Measurements from ENCODE around the gene MYRIP. TPM values are rescaled to one million over a fixed set of nuclear protein-coding genes. Genes with fewer than 3 reads are reported as not detected.

Gene MYRIP
- total RNA-seq, 2 donors from 2014 or later, result 6.3 to 8.7 TPM

DNA sequence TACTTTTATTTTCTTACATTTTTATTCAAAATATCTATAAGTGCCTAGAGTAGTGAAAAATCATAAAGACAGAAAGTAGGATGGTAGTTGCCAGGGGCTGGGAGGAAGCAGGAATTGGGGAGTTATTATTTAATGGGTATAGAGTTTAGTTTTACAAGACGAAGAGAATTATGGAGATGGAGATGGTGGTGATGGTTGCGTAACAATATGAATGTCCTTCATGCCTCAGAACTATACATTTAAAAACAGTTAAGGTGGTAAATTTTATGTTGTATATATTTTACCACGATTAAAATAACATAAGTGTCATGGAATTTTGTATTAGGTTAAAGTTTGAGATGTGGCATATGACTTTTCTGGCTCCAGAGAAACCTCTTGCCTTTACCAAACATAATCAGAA, 171.4 kb downstream of the MYRIP start:
- no peak overlapping the region for H3K27ac ChIP-seq
- H3K9me3 ChIP-seq, result no peaks in the 10 kb centered on the region
- H3K4me3 ChIP-seq, result no peak overlapping the region
- intact Hi-C loops (cut with DNase I), result no loop called here
- H3K9ac ChIP-seq (ENCODE audit: low read depth in 2 of 2, low read length in 2 of 2), result no peak overlapping the region
- H3K36me3 ChIP-seq, result no peaks in the 10 kb centered on the region
- DNase-seq, result no peak
- H3K27me3 ChIP-seq, result no peaks in the 10 kb centered on the region
- H3K4me1 ChIP-seq, result no peaks in the 10 kb centered on the region
- TF ChIP-seq, protein P1, sequence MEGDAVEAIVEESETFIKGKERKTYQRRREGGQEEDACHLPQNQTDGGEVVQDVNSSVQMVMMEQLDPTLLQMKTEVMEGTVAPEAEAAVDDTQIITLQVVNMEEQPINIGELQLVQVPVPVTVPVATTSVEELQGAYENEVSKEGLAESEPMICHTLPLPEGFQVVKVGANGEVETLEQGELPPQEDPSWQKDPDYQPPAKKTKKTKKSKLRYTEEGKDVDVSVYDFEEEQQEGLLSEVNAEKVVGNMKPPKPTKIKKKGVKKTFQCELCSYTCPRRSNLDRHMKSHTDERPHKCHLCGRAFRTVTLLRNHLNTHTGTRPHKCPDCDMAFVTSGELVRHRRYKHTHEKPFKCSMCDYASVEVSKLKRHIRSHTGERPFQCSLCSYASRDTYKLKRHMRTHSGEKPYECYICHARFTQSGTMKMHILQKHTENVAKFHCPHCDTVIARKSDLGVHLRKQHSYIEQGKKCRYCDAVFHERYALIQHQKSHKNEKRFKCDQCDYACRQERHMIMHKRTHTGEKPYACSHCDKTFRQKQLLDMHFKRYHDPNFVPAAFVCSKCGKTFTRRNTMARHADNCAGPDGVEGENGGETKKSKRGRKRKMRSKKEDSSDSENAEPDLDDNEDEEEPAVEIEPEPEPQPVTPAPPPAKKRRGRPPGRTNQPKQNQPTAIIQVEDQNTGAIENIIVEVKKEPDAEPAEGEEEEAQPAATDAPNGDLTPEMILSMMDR (IDR thresholded peaks at IDR 0.05), result no peak

DNA sequence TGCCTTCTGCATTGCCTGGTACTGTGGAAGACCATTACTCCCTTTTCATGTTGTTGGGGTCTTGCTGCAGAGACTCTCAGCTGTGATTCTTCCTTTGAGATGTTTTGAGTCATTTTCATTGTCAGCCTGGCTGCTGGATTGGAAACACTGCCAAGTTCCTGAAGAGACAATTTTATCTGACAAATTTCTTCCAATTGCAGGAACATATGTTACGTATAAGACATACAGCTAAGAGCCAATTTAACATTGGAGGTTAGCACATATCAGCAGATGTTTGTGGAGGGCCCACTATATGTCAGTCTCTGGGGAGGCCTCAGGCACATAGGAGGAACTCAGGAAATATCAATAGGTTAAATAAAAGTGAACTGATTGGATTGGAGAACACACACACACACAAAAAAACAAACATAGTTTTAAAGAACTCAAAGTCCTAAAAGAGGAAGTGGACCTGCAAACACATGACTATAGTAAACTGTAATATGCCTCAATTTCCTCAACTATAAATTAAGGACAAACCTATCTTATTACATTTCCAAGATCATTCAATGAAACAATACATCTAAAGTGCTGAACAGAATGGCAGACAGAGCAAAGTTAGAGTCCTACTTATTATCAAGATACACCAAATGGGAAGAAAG, 172.3 kb downstream of the MYRIP start:
- DNase-seq, result no peak
- H3K27me3 ChIP-seq, result no peaks in the 10 kb centered on the region
- intact Hi-C loops (cut with DNase I), result no loop called here
- H3K27ac ChIP-seq, result no peak overlapping the region
- TF ChIP-seq, protein P1 (IDR thresholded peaks at IDR 0.05), result no peak
- H3K36me3 ChIP-seq, result no peaks in the 10 kb centered on the region
- H3K9ac ChIP-seq (ENCODE audit: low read depth in 2 of 2, low read length in 2 of 2), result no peak overlapping the region
- H3K4me3 ChIP-seq, result no peak overlapping the region
- H3K9me3 ChIP-seq, result no peaks in the 10 kb centered on the region
- H3K4me1 ChIP-seq, result no peaks in the 10 kb centered on the region

DNA sequence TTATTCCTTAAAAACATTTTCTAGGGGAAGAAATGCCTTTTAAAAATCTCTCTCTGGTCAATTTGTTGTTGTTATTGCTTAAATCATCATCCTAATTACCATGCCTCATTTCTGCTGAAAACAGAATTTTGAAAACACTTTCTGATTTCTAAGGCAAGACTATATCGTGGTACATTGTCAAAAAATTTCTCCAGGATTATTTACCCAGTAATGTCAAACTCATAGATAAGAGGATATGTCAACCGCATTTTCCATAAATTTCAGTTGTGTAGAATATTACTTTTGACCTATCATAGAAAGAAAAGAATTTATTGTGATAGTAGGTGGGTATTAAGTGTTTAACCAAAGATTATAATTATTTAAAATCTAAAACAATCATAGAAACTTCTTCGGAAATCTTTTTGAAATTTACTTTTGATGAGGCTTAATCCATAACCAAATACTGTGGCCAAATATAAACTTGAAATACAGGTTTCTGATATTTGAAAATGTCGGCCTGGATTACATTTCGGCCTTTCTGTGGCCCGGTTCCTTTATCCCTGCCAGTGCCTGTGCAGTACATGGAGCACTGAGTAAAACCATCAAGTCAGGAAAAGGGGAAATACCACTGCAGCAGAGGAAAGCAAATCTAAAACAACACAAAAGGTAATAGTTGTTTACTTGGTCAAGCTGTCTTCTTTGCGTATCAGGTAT, 173.4 kb downstream of the MYRIP start:
- TF ChIP-seq, protein P1 (IDR thresholded peaks at IDR 0.05), result no peak
- DNase-seq, result no peak

DNA sequence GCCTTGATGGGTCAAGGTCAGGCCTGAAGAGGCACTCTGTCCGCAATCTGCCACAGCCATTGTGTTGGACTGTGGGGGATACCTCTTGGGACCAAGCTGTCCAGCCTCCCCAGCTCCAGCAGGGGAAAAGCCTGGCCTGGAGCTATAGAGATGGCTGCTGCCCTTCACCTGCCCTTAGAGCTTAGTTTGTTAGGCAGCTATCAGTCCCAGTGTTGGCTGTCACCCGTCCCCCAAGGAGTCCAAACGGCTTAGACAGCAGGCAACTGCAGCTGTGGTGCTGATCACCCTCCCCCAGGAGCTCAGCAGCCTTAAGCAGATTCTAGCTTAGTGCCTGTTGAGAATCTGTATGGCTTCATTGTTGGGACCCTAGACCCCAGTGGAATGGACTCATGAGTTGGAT, 180.3 kb downstream of the MYRIP start:
- Histone ChIP-seq H3K4me1 (no peaks in the 10 kb centered on the region), H3K27me3 (no peaks in the 10 kb centered on the region), H3K4me3 (no peak overlapping the region), H3K36me3 (no peaks in the 10 kb centered on the region), H3K9me3 (no peaks in the 10 kb centered on the region), H3K9ac (ENCODE audit: low read depth in 2 of 2, low read length in 2 of 2) (no peak overlapping the region), H3K27ac (no peak overlapping the region)
- DNase-seq, result no peak
- TF ChIP-seq, protein P1 (IDR thresholded peaks at IDR 0.05), result no peak
- intact Hi-C loops (cut with DNase I), result loop anchor here (10.0 kb wide), 1 partner anchor 265 kb away; no protein-coding TSS in a partner anchor

More for the DNA sequence above, 173.4 kb downstream of the MYRIP start:
- Histone ChIP-seq H3K27me3 (no peaks in the 10 kb centered on the region), H3K9ac (ENCODE audit: low read depth in 2 of 2, low read length in 2 of 2) (no peak overlapping the region), H3K27ac (no peak overlapping the region), H3K4me1 (no peaks in the 10 kb centered on the region), H3K36me3 (no peaks in the 10 kb centered on the region), H3K9me3 (no peaks in the 10 kb centered on the region), H3K4me3 (no peak overlapping the region)
- intact Hi-C loops (cut with DNase I), result no loop called here

DNA sequence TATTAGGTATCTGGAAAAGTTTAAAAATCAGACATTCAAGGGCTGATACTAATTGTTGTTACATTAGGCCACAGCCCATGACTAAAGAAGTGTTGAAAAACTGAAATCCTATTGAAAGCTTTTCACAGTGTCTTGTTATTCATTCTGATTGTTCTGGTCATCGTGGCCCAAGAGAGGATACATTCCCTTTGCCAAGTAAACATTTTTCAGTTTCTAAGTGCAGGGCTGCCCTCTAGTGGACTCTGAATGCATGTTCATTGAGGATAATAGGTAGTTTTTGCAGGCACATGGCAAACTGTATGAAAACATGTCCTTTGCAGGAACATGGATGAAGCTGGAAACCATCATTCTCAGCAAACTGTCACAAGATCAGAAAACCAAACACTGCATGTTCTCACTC, 181.1 kb downstream of the MYRIP start:
- Histone ChIP-seq H3K27me3 (no peaks in the 10 kb centered on the region), H3K9me3 (no peaks in the 10 kb centered on the region), H3K9ac (ENCODE audit: low read depth in 2 of 2, low read length in 2 of 2) (no peak overlapping the region), H3K4me1 (no peaks in the 10 kb centered on the region), H3K36me3 (no peaks in the 10 kb centered on the region), H3K27ac (no peak overlapping the region), H3K4me3 (no peak overlapping the region)
- peak; percentile 61 for DNase-seq
- intact Hi-C loops (cut with DNase I), result loop anchor here (10.0 kb wide), 1 partner anchor 266 kb away; no protein-coding TSS in a partner anchor
- TF ChIP-seq, protein P1 (IDR thresholded peaks at IDR 0.05), result peak; percentile 48
